Activated naive CD4-positive, alpha-beta T cell treated with anti-CD3 and anti-CD28 coated beads, Interleukin-2, amount 50 U/mL, for 16 hours (primary cell): ENCODE results near the gene FHL3.

Source experiments
- DNase-seq: peaks from one replicate; pipeline ENCODE4 v3.0.0-alpha.2; 2020

Gene FHL3

GRCh38 chr1:38012363-38013226 lies 7.3 kb upstream of the FHL3 start, which contains the start of gene UTP11:
Gene UTP11 (plus strand): TSS chr1:38012734. CDS start chr1:38012803, 69 bp downstream.
- peak; percentile 90 for DNase-seq

GRCh38 chr1:38009841-38010180 lies 4.5 kb upstream of the FHL3 start:
- DNase-seq = no peak

- DNase-seq = peak; percentile 63
Observed at GRCh38 chr1:38009088-38009840, 4.0 kb upstream of the FHL3 start.

GRCh38 chr1:38006008-38006828 lies 904 bp upstream of the FHL3 start:
- no peak for DNase-seq

GRCh38 chr1:38004284-38005108 lies 818 bp downstream of the FHL3 start:
- DNase-seq = peak; percentile 18

DNA sequence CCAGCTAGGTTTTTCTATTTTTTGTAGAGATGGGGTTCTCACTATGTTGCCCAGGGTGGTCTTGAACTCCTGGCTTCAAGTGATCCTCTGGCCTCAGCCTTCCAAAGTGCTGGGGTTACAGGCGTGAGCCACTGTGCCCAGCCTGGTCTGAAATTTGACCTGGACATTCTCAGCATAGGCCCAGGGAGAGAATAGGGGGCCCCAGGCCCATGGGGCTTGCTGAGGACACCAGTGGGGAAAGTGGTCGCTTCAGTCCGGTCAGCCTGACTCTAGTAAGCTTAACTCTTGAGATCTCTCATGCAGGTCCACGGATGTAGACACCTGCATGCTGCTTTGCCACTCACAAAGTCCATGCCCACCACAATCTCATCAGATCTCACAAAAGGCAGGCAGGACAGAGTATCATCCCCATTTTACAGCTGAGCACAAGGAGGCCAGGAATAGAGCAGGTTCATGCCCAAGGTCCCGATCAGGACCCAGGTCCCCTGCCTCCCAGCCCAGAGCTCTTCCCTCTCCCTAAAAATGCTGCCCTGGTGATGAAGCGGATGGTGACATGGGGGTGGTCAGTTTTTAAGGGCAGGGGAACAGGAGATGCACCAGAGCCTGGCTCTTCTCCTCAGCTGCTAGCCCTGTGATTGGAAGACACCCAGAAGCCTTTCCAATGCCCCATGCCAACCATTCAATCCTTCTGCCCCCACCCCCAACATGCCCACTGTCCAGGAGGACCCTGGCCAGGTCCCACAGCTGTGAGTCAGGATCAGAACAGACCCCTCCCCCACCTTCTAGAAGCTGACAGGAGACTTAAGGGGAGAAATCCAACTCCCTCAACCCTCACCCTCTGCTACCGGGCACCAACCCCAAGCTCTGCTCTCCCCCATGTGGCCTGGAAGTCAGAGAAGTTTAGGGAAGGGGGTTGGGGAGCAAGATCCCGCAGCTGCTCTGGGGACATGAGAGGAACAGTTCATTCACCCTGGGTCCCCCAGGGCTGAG lies 1.8 kb downstream of the FHL3 start:
- DNase-seq = no peak

- DNase-seq = no peak
Observed at GRCh38 chr1:38000529-38001455, 4.5 kb downstream of the FHL3 start.

GRCh38 chr1:38000233-38000528 lies 5.1 kb downstream of the FHL3 start:
- no peak for DNase-seq

DNA sequence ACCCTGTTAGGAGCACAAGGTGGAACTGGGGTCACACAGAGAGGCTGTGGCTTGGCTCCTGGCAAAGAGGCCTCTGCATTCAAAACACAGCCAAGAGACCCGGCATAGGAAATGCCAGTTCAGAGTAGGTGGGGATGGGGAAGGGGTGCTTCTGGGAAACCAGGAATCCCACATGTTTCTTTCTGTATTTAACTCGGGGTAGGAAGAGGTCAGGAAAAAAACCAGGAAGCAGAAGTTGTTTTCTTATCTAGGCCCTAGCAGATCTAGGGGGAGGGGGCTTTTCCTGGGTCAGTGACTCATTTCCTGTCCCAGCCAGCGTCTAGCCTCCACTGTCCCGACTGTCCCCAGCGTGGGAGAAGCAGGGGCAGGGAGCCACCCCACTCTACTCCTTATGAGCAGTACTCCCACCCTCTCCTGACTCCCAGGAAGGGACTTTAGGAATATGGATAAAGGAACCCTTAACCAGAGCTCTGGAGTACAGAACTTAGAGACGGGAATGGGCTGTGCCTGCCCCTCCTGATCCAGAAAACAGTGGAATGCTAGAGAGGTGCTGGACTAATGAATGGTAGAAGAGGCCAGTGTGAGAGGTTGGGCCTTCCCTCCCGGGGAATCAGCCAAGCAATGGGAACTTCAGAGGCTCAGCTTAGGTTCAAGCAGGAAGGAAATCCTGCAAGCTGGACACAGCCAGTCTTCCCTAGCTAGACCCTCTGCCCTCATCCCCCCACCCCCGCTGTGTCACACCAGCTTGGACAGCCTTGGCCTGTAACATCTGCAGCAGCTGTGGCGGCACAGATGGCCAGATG lies 5.7 kb downstream of the FHL3 start:
- no peak for DNase-seq

DNA sequence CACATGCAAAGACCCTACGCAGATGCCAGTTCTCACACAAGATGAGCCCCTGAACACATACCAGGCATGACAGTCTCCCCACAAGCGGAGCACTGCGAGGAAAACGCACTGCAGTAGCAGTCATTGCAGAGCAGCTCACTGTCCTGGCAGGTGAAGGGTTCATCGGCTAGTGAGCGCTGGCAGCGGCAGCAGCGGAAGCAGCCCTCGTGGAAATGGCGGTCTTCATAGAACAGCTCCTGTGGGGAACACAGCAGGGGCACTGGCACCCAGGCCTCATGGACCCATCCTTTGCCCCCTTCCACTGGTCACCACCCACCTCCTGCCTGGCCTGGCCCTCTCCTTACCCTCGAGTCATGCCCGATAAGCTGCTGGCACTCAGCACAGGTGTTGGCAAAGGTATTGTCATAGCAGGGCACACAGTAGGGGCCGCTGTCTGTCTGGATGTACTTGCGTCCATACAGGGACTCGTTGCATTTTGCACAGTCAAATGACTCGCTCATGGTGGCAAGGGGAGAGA lies 6.3 kb downstream of the FHL3 start:
- no peak for DNase-seq

- DNase-seq = no peak
Observed at GRCh38 chr1:37998089-37998808, 7.1 kb downstream of the FHL3 start.

DNA sequence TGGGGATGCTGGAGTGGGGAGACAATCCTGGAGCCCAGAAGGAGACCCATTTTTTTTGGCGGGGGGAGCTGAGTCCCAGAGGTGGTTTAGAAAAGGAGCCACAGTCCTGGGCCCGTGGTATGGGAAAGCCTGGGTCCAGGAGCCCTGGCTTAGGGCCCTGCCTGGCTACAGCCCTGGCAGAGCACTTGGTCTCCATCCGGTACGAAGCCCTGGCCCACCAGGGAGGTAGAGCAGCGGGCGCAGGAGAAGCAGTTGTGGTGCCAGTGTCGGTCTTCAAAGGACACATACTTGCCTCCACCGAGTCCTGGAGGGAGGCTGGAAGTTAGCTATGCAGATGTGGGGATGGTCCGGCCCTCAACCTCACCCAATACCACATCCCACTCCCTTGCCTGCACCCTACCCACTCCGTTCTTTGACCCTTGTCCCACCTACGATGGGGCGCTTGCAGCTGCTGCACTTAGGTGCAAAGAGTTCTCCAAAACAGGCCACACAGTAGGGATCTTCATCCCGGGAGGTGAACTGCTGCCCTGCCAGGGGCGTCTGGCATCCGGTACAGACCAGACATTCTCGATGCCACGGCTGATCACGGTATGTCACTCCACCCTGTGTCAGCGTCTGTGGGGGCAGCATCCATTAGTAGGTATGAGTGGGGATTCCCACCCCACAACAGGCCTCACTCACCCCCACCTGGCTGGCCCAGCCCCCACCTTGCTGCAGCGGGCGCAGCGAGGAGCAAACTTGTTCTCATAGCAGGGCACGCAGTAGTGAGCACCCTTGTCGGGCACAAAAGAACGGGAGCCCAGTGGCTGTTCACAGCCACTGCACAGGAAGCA lies 7.8 kb downstream of the FHL3 start:
- DNase-seq = no peak

- peak; percentile 40 for DNase-seq
Observed at GRCh38 chr1:37995751-37996345, 9.5 kb downstream of the FHL3 start.

GRCh38 chr1:37994886-37995566 lies 10.3 kb downstream of the FHL3 start:
- DNase-seq = no peak

DNA sequence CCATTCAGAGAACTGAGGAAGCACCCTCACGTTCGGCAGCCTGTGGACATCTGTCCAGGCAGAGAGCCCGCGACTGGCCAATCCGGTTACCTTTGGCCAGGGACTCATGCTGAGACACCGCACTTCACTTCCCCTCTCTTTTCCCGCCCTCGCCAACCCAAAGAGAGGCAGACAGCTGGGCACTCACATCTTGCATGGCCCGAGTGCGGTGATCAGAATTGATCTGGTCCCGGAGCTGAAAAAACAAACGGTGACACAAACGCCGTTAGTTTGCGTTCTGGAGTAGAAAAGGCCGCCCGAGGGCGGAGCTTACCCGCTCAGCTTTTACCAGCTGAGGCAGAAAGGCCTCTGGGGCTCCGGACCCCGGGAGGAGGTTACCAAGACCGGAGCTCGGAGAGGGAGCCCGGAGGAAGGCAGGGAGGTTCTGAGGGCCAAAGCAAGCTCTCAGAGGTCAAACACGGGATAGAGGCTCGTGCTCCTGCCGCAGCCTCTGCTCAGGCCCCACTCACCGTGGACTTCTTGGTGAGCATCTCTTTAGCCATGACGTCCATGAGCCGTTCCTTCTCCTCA lies 15.9 kb downstream of the FHL3 start:
- peak; percentile 52 for DNase-seq

GRCh38 chr1:37987679-37988078 lies 17.6 kb downstream of the FHL3 start:
- no peak for DNase-seq
